HG03457 (cell line): ENCODE results near the gene CAMK2B.

ENCODE experiments used
- ATAC-seq: cut with Tn5 transposase; IDR thresholded peaks from one replicate; pipeline ENCODE4 v1.9.1; 2021; ENCODE audit warnings: moderate number of reproducible peaks; ENCODE audit not compliant: unreplicated experiment

Gene CAMK2B

GRCh38 chr7:44287488-44288380, 37.7 kb downstream of the CAMK2B start:
- no peak for ATAC-seq

- ATAC-seq = no peak
Measured at GRCh38 chr7:44286618-44287487, 38.5 kb downstream of the CAMK2B start.

- ATAC-seq = no peak
Measured at GRCh38 chr7:44286182-44286617, 39.2 kb downstream of the CAMK2B start.

GRCh38 chr7:44285561-44285960, 39.8 kb downstream of the CAMK2B start:
- ATAC-seq = no peak

GRCh38 chr7:44284881-44285541, 40.4 kb downstream of the CAMK2B start:
- ATAC-seq = no peak

GRCh38 chr7:44284216-44284615, 41.2 kb downstream of the CAMK2B start:
- ATAC-seq = no peak

- no peak for ATAC-seq
Measured at GRCh38 chr7:44283381-44284211, 41.8 kb downstream of the CAMK2B start.

- no peak for ATAC-seq
Measured at GRCh38 chr7:44282601-44283171, 42.7 kb downstream of the CAMK2B start.

GRCh38 chr7:44281811-44282600, 43.4 kb downstream of the CAMK2B start:
- ATAC-seq = no peak

- no peak for ATAC-seq
Measured at GRCh38 chr7:44280993-44281721, 44.2 kb downstream of the CAMK2B start.

- no peak for ATAC-seq
Measured at GRCh38 chr7:44280636-44280992, 44.8 kb downstream of the CAMK2B start.

GRCh38 chr7:44279731-44280505, 45.5 kb downstream of the CAMK2B start:
- ATAC-seq = no peak

- ATAC-seq = no peak
Measured at GRCh38 chr7:44279286-44279685, 46.1 kb downstream of the CAMK2B start.

GRCh38 chr7:44278451-44279161, 46.8 kb downstream of the CAMK2B start:
- no peak for ATAC-seq

- no peak for ATAC-seq
Measured at GRCh38 chr7:44277851-44278250, 47.5 kb downstream of the CAMK2B start.

GRCh38 chr7:44277391-44277790, 48.0 kb downstream of the CAMK2B start:
- no peak for ATAC-seq

GRCh38 chr7:44276571-44277221, 48.7 kb downstream of the CAMK2B start:
- no peak for ATAC-seq
